Peyer's patch (tissue), 4 donors: ENCODE results near the gene ZC3H10.
A peak's percentile ranks its signal among the peaks of the same experiment; 100 is the strongest.

ENCODE experiments used
- POLR2A ChIP-seq, 2 donors: fragments of 450-650 bp; IDR thresholded peaks; one replicate each; pipeline ENCODE4 v1.5.1; 2017; ENCODE audit warnings: antibody characterized with exemption in 2 of 2, mild to moderate bottlenecking in 2 of 2, moderate library complexity in 2 of 2
- TF ChIP-seq, protein P1 (sequence below), 6 experiments: fragments of 450-650 bp in 4 of 6; fragments of 200-600 bp in 2 of 6; sonication (generic) in 1 of 6; IDR thresholded peaks; one replicate each; pipeline ENCODE4 v1.5.1; 2017 to 2019; ENCODE audit warnings: antibody characterized with exemption in 6 of 6, mild to moderate bottlenecking in 3 of 6, moderate library complexity in 1 of 6

DNA sequence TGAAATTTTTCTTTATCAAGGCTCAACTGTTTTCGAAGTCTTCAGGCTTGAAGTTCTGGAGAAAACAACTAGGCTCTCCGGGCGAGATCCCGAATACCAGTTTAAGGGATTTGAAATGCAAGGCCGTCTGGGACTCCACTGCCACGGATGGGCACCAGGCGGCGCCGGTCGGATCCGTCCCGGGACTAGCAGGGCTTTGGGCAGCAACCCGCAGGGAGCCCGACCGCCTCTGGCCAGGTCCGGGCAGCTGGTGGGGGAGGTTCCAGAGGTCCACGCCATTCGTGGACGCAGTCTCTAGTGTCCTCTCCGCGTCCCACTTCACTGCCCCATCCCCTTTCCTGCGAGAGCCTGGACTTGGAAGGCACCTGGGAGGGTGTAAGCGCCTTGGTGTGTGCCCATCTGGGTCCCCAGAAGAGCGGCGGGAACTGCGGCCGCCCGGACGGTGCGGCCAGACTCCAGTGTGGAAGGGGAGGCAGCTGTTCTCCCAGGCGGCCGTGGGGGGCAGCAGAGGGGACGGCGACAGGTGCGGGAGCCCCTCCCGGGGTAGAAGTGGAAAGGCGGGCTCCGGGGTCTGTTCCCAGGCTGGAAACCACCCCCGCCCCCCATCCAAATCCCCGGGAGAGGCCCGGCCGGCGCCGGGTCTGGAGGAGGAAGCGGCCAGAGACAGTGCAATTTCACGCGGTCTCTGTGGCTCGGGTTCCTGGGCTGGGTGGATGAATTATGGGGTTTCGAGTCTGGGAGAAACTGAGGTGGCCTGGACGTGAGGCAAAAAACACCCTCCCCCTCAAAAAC lies 38.9 kb upstream of the ZC3H10 start:
- TF ChIP-seq, protein P1, sequence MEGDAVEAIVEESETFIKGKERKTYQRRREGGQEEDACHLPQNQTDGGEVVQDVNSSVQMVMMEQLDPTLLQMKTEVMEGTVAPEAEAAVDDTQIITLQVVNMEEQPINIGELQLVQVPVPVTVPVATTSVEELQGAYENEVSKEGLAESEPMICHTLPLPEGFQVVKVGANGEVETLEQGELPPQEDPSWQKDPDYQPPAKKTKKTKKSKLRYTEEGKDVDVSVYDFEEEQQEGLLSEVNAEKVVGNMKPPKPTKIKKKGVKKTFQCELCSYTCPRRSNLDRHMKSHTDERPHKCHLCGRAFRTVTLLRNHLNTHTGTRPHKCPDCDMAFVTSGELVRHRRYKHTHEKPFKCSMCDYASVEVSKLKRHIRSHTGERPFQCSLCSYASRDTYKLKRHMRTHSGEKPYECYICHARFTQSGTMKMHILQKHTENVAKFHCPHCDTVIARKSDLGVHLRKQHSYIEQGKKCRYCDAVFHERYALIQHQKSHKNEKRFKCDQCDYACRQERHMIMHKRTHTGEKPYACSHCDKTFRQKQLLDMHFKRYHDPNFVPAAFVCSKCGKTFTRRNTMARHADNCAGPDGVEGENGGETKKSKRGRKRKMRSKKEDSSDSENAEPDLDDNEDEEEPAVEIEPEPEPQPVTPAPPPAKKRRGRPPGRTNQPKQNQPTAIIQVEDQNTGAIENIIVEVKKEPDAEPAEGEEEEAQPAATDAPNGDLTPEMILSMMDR (IDR thresholded peaks at IDR 0.05): peak; percentile 19 to 88 (median 68)
- TF ChIP-seq POLR2A (IDR thresholded peaks at IDR 0.05): peak; percentile 54 to 57
